GM12801 (cell line): ENCODE measurements around the gene MAGI2.

Source experiments
- TF ChIP-seq, protein P1 (sequence below): IDR thresholded peaks from one replicate; pipeline ENCODE4 v1.5.1; 2011; ENCODE audit warnings: control low read depth; ENCODE audit not compliant: insufficient read length; ENCODE audit errors: extremely low read depth

The MAGI2 gene

DNA sequence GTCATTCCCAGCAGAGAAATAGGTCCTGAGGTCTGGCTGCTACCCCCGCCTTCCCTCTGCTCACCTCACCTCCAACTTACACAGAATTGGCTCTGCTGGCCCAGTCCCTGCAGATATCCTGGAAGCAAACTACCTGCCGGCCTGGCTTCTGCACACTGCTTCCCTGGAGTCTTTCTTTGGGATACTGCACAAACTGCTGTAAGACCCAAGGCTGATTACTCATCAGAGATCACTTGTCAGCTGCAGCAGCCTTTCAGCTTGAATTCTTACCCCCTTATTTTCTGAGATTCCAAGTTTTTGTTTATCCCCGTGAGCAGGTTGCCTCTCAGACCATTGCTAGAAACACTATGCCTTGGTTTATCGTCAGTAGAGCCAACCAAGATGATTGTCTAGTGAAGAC, 1228.5 kb downstream of the MAGI2 start:
- TF ChIP-seq, protein P1, sequence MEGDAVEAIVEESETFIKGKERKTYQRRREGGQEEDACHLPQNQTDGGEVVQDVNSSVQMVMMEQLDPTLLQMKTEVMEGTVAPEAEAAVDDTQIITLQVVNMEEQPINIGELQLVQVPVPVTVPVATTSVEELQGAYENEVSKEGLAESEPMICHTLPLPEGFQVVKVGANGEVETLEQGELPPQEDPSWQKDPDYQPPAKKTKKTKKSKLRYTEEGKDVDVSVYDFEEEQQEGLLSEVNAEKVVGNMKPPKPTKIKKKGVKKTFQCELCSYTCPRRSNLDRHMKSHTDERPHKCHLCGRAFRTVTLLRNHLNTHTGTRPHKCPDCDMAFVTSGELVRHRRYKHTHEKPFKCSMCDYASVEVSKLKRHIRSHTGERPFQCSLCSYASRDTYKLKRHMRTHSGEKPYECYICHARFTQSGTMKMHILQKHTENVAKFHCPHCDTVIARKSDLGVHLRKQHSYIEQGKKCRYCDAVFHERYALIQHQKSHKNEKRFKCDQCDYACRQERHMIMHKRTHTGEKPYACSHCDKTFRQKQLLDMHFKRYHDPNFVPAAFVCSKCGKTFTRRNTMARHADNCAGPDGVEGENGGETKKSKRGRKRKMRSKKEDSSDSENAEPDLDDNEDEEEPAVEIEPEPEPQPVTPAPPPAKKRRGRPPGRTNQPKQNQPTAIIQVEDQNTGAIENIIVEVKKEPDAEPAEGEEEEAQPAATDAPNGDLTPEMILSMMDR = no peak

DNA sequence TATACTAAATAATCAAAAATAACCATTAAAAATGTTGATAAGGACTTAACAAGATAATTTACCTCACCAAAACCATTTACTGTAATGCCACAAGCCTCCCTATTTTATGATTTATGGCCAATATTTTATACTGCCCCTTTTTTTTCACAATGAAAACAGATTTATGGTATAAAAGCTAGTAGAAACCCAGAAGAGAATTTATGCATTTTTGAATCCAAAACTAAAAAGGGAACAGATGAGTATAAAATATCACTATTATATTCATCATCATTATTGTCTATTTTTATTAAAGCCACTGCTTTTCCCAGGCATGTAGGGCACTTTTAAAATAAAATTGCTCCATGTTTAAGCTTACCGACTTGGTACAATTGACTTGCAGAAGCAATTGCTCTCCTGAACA, 1229.9 kb downstream of the MAGI2 start:
- TF ChIP-seq, protein P1 = no peak

DNA sequence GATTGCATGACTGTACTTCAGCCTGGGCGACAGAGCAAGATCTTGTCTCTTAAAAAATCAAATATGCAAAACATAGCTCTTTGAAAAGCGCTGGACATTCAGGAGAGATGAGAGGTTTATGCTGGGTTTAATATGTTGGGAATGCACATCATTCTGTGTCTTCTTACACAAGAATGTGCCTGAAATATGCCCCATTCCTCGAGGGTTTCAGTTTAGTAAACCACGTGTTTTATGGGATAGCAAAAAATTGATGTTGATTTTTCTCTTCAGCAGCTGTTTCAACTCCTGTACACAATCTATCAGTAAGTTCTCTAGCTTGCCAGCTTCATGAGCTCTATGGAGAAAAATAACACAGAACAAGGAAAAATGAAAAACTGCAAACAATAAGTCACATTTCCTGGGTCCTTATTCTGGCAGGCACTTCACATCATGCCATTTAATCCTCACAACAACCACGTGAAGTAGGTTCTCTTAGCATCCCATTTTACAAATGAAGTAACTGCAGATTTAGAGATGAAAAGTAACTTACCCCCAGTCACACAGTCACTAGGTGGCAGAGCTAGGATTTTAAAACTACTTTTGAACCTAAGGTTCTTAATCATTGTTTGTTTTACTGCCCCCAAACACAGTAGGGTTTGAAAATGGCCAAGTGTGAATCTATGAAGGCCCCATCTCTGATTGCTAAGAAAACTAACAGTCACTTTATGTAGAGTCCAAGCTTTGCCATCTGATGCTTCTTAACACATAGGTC, 1231.3 kb downstream of the MAGI2 start:
- TF ChIP-seq, protein P1 = no peak

DNA sequence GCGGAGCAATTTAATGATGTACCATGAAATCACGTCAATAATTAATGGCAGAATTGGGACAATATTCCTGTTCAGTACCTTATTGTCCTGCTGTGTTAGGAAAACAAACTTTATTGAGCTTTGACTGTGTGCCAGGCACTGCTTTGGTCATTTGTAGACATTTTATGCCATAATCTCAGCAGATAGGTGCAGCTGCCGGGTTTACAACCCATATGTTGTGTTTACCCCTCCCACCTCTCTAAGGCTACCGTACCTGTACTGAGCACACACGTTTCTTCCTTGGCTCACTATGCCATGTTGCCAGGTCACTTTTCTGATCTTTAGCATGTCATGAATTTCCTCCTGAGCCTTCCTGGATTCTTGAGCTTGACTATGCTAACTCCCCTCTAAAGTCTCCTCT, 1232.7 kb downstream of the MAGI2 start:
- TF ChIP-seq, protein P1 = no peak

DNA sequence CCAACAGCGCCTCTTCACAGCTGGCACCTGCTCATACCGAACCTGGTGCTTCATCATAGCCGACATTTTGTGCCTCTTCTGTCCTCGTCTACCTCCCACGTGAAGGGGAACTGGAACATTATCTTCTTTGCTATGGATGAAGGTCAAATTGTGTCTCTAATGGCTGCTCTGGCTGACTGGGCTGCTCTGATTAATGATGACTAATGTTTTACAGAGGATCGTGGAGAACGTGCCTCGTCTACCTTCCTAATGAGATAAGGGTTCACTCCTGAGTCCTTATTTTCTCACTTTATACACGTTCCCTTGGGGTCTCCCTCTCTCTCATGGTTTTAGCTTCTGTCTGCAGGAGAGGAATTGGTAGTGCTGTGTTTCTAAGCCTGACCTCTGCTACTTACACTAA, 1234.6 kb downstream of the MAGI2 start:
- TF ChIP-seq, protein P1 = no peak

DNA sequence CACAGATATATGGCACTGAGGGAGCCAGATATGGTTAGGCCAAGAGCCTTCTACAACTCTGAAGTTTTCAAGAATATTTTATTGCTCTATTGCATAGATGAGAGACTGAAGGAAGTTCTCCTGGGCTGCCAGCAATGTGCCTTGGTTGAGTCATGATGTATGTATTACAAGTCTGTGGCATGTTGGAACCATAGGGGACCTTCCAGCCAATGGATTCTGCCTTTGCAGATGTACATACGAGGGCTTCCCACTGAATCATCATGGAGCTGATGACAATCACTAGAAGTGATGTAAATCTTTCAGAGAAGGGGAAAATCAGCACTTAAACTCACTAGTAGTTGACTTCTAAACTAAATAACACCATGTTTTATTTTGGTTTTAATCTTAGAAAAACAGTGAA, 1235.4 kb downstream of the MAGI2 start:
- TF ChIP-seq, protein P1 = no peak

DNA sequence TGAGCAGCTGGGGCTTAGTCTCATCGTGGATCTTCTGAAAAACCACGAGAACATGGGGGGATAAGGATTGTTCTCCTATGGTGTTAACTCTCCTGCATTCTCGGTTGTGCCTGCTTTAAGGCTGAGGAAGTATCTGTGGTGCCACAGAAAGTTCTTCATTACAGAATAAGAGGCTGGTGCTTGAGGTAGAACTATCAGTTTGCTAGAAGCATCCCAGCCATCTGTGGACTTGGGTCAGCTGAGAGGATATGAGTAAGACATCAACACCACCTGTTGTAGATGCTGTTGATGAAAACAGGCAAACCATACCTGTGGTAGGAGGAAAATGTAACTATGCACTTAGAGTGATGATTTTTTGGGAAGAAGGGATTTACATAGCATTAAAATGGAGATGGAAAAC, 1238.3 kb downstream of the MAGI2 start:
- TF ChIP-seq, protein P1 = no peak

DNA sequence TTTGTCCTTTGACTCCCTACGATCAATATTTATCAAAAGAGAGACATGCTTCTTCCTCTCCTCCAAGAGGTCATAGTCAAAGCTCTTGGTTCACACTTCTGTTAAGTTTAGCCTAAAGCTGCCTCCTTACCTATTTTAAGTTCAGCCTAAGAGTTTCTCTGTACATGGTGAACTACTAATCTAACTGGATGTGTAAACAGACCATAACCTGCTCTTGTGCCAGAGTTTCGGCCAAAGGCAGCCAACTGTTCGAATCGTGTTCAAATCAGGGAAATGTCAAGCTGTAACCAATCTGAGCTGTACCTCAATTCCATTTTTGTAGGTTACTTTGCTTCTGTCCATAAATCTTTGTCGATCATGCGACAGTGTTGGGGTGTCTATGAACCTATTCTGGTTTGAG, 1240.1 kb downstream of the MAGI2 start:
- TF ChIP-seq, protein P1 = no peak
